Bronchial epithelial cell (primary cell): Measurements from ENCODE around the gene SGCA. TPM values are rescaled to one million over a fixed set of nuclear protein-coding genes. Genes with fewer than 3 reads are reported as not detected.

Experiments used
- DNase-seq: peaks from one replicate; pipeline ENCODE4 v3.0.0-alpha.2; 2010; ENCODE audit warnings: low read depth
- FAIRE-seq: peaks from 2 replicates; lab custom pipeline; 2011; peaks lifted over from hg19 to GRCh38; lab: Jason Lieb, UNC
- H3K27me3 ChIP-seq: 2 replicates; pipeline ENCODE4 v1.5.1; 2011; ENCODE audit warnings: low read length; ENCODE audit not compliant: control insufficient read depth, insufficient read depth
- H3K36me3 ChIP-seq: 2 replicates; pipeline ENCODE4 v1.5.1; 2011; ENCODE audit warnings: low read length; ENCODE audit not compliant: control insufficient read depth, insufficient read depth
- H3K4me3 ChIP-seq: 2 replicates; pipeline ENCODE4 v1.5.1; 2011; ENCODE audit warnings: mild to moderate bottlenecking, low read depth, low read length, control low read depth
- CTCF ChIP-seq: IDR thresholded peaks from 2 replicates; pipeline ENCODE4 v1.5.1; 2011; ENCODE audit warnings: mild to moderate bottlenecking, moderate library complexity, low read length, control low read depth, inconsistent platforms; ENCODE audit not compliant: insufficient read depth, severe bottlenecking
- total RNA-seq: library from RNA; depleted of rRNA; stranded (reverse); fragments of >200 nt; gene quantifications from 2 replicates; pipeline ENCODE4 v1.2.1, GENCODE V29; 2014

Gene SGCA
- total RNA-seq, 1 donor from 2014 or later = not detected

GRCh38 chr17:50187751-50188530 is 22.1 kb downstream of the SGCA start:
- no peak overlapping the region for H3K4me3 ChIP-seq
- TF ChIP-seq CTCF = no peak
- no peaks in the 10 kb centered on the region for H3K27me3 ChIP-seq
- peaks cover 36% of the 10 kb centered on the region for H3K36me3 ChIP-seq
- FAIRE-seq (no peak), DNase-seq (no peak)

- FAIRE-seq = no peak
These were observed 22.7 kb downstream of the SGCA start for GRCh38 chr17:50188531-50188920.

DNA sequence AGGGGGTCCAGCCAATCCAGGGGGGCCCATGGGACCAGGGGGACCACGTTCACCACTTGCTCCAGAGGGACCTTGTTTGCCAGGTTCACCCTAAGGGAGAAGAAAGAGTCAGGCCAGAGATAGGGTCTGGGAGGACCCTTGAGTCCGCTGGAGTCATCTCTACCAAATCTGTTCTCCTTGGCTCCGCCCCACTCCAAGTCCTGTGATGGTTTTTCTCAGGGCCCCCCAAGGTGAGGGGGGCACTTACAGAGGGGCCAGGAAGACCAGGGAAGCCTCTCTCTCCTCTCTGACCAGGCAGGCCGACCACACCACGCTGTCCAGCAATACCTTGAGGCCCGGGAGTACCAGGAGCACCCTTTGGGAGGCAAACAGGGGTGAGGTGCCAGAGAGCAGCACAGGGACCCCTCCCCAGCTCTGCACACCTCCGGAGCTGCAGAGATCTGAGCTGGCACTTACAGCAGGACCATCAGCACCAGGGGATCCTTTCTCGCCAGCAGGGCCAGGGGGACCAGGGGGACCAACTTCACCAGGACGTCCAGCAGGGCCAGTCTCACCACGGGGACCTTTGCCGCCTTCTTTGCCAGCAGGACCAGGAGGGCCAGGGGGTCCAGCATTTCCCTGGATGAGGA is 23.2 kb downstream of the SGCA start:
- Histone ChIP-seq H3K36me3 (peaks cover 42% of the 10 kb centered on the region), H3K27me3 (no peaks in the 10 kb centered on the region), H3K4me3 (no peak overlapping the region)
- TF ChIP-seq CTCF = no peak
- no peak for DNase-seq
- FAIRE-seq = no peak

More at GRCh38 chr17:50188531-50188920, 22.7 kb downstream of the SGCA start:
- Histone ChIP-seq H3K4me3 (no peak overlapping the region), H3K27me3 (no peaks in the 10 kb centered on the region), H3K36me3 (peaks cover 38% of the 10 kb centered on the region)
- TF ChIP-seq CTCF = no peak
- DNase-seq = no peak

DNA sequence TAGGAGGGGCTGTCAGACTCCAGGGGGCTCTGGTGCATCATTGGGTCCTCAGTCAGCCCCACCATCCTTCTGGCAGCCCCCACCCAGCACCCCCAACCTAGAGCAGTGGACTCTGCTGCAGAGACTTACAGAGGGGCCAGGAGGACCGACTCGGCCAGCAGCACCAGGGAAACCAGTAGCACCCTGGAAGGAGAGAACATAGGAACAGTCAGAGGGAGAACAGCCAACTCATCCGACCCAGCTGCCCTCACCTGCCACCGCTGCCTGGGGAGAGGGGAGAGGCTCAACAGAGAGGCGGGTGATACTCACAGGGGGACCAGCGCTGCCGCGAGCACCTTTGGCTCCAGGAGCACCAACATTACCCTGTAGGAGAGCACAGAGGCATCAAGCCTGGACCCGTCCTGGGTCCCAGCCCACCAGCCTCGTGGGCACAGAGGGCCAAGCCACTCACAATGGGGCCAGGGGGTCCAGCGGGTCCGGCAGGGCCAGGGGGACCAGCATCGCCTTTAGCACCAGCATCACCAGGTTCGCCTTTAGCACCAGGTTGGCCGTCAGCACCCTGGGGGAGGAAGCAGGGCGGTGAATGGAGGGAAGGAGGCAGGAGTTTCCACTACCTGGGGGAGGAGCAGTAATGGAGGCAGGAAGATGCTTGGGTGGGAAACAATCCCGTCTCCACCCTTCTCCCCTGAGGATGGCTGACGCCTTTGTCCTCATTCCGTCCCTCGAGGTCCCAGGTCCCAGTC is 23.9 kb downstream of the SGCA start:
- H3K36me3 ChIP-seq = peaks cover 45% of the 10 kb centered on the region
- FAIRE-seq (no peak), DNase-seq (no peak)
- no peak for TF ChIP-seq CTCF
- no peaks in the 10 kb centered on the region for H3K27me3 ChIP-seq
- no peak overlapping the region for H3K4me3 ChIP-seq

GRCh38 chr17:50190293-50190602 is 24.4 kb downstream of the SGCA start:
- no peak for FAIRE-seq
- DNase-seq = no peak
- Histone ChIP-seq H3K27me3 (no peaks in the 10 kb centered on the region), H3K36me3 (peaks cover 46% of the 10 kb centered on the region), H3K4me3 (no peak overlapping the region)
- no peak for TF ChIP-seq CTCF
